Thymus (tissue), 11 donors: ENCODE measurements around the gene IBSP. TPM values are rescaled to one million over a fixed set of nuclear protein-coding genes. Genes with fewer than 3 reads are reported as not detected.

Experiments
- DNase-seq, 9 donors: peaks; one replicate each; pipeline ENCODE4 v3.0.0-alpha.2; 2013; ENCODE audit warnings: low spot score in 9 of 9, low read depth in 6 of 9, missing footprints in 1 of 9
- H3K27ac ChIP-seq, 2 donors: one replicate each; pipeline ENCODE4 v1.5.1; 2013; ENCODE audit warnings: control low read depth in 1 of 2, low read depth in 1 of 2, low read length in 1 of 2, mild to moderate bottlenecking in 1 of 2, moderate library complexity in 1 of 2
- H3K27me3 ChIP-seq, 2 donors: one replicate each; pipeline ENCODE4 v1.5.1; 2013; ENCODE audit warnings: low read length in 1 of 2; ENCODE audit not compliant: control insufficient read depth in 2 of 2, insufficient read depth in 1 of 2
- H3K36me3 ChIP-seq, 2 donors: one replicate each; pipeline ENCODE4 v1.5.1; 2013; ENCODE audit warnings: low read length in 1 of 2, mild to moderate bottlenecking in 1 of 2, moderate library complexity in 1 of 2; ENCODE audit not compliant: control insufficient read depth in 2 of 2, insufficient read depth in 2 of 2
- H3K4me1 ChIP-seq, 2 donors: one replicate each; pipeline ENCODE4 v1.5.1; 2013; ENCODE audit warnings: low read length in 2 of 2; ENCODE audit not compliant: control insufficient read depth in 2 of 2, insufficient read depth in 2 of 2
- H3K4me3 ChIP-seq, 2 donors: one replicate each; pipeline ENCODE4 v1.5.1; 2013; ENCODE audit warnings: low read length in 2 of 2, control low read depth in 1 of 2, mild to moderate bottlenecking in 1 of 2
- H3K9me3 ChIP-seq, 2 donors: one replicate each; pipeline ENCODE4 v1.5.1; 2013; ENCODE audit warnings: low read length in 1 of 2, mild to moderate bottlenecking in 1 of 2; ENCODE audit not compliant: control insufficient read depth in 2 of 2, insufficient read depth in 1 of 2
- WGBS: extraction: QIAGEN DNeasy Blood & Tissue Kit; methylation state at CpG from one replicate; pipeline ENCODE4 v1.1.7; 2013; 5-methylcytosine and 5-hydroxymethylcytosine counted together
- polyA plus RNA-seq: library from polyadenylated mRNA; stranded (reverse); fragments of 200-250 nt; gene quantifications from one replicate; pipeline ENCODE4 v1.2.3, GENCODE V29; 2013
- total RNA-seq: library from RNA; stranded (reverse); fragments of 120-200 nt; gene quantifications from one replicate; pipeline ENCODE4 v1.2.4, GENCODE V29; 2013
- donor health status: healthy.

Gene IBSP
- total and polyA plus RNA-seq, 2 donors, result 0.33 to 1.6 TPM

- 45% methylated on average over 8 of the region's 8 CpGs for WGBS
- Histone ChIP-seq H3K27ac (no peak overlapping the region), H3K9me3 (no peaks in the 10 kb centered on the region), H3K4me3 (no peak overlapping the region), H3K36me3 (no peaks in the 10 kb centered on the region), H3K27me3 (no peaks in the 10 kb centered on the region), H3K4me1 (no peaks in the 10 kb centered on the region)
- DNase-seq, result no peak
These were observed 56.2 kb downstream of the IBSP start for GRCh38 chr4:87855559-87855958.

- 88% methylated on average over 1 of the region's 1 CpG for WGBS
- DNase-seq, result no peak
- Histone ChIP-seq H3K4me1 (no peaks in the 10 kb centered on the region), H3K4me3 (no peak overlapping the region), H3K27me3 (no peaks in the 10 kb centered on the region), H3K36me3 (no peaks in the 10 kb centered on the region), H3K9me3 (no peaks in the 10 kb centered on the region), H3K27ac (no peak overlapping the region)
These were observed 57.5 kb downstream of the IBSP start for GRCh38 chr4:87856816-87857215.

- Histone ChIP-seq H3K27ac (no peak overlapping the region), H3K27me3 (no peaks in the 10 kb centered on the region), H3K4me1 (no peaks in the 10 kb centered on the region), H3K4me3 (no peak overlapping the region), H3K9me3 (no peaks in the 10 kb centered on the region), H3K36me3 (no peaks in the 10 kb centered on the region)
- whole genome bisulfite sequencing, result 60% methylated on average over 5 of the region's 5 CpGs
- no peak for DNase-seq
These were observed 58.4 kb downstream of the IBSP start for GRCh38 chr4:87857789-87858188.

Other genes with a start within 250 kb of the IBSP start
- gene DSPP, start 191.0 kb upstream of the IBSP start, total RNA-seq, result 0.05 TPM
- gene DSPP, start 191.0 kb upstream of the IBSP start, polyA plus RNA-seq, result 0.05 TPM
- 0.42 TPM for gene DMP1, start 149.3 kb upstream of the IBSP start, total RNA-seq
- 1.1 TPM for gene DMP1, start 149.3 kb upstream of the IBSP start, polyA plus RNA-seq
- 0.24 TPM for gene MEPE, start 33.4 kb downstream of the IBSP start, total RNA-seq
- gene MEPE, start 33.4 kb downstream of the IBSP start, polyA plus RNA-seq, result 0.59 TPM
- gene SPP1, start 176.2 kb downstream of the IBSP start, total RNA-seq, result 44.2 TPM
- 64.8 TPM for gene SPP1, start 176.2 kb downstream of the IBSP start, polyA plus RNA-seq
- 11.6 TPM for gene PKD2, start 208.1 kb downstream of the IBSP start, total RNA-seq
- gene PKD2, start 208.1 kb downstream of the IBSP start, polyA plus RNA-seq, result 9.9 TPM